ENCODE results near the gene PLEKHF1.

PLEKHF1 gene

GRCh38 chr19:29663861-29664752 is 1.2 kb upstream of the PLEKHF1 start:
- Histone ChIP-seq H3K9ac (ENCODE audit: low read length) (no peak overlapping the region), H3K27me3 (ENCODE audit: insufficient read depth, low read length) (no peaks in the 10 kb centered on the region), H2BK5ac (ENCODE audit: low read depth, low read length, poor library complexity) (peak overlapping the region; percentile 49), H3K4ac (ENCODE audit: low read depth, low read length) (no peak overlapping the region), H3K18ac (ENCODE audit: low read length) (peak overlapping the region; percentile 30), H3K4me2 (ENCODE audit: low read length) (peak overlapping the region; percentile 96), H2BK120ac (ENCODE audit: insufficient read depth, low read length, poor library complexity) (peak overlapping the region; percentile 10), H2BK12ac (ENCODE audit: low read length) (peak overlapping the region; percentile 41), H3K36me3 (ENCODE audit: control insufficient read depth in 1 of 2, insufficient read depth in 2 of 2, low read length in 2 of 2) (no peaks in the 10 kb centered on the region), H3K23ac (ENCODE audit: low read length) (no peak overlapping the region), H3K4me3 (ENCODE audit: low read depth, low read length) (no peak overlapping the region), H3K9me3 (ENCODE audit: insufficient read depth, low read depth, low read length) (no peaks in the 10 kb centered on the region), H4K12ac (ENCODE audit: low read depth, low read length) (no peak overlapping the region), H2AFZ (ENCODE audit: insufficient read depth, low read length, poor library complexity) (no peak overlapping the region), H4K91ac (ENCODE audit: low read depth, low read length) (peak overlapping the region; percentile 70), H3K27ac (ENCODE audit: low read depth, low read length) (peak overlapping the region; percentile 23), H3K4me1 (ENCODE audit: control insufficient read depth in 1 of 2, insufficient read depth in 2 of 2, low read length in 2 of 2) (peaks cover 35 to 37% of the 10 kb centered on the region in 2 experiments), H4K8ac (ENCODE audit: low read depth, low read length) (no peak overlapping the region), H2AK5ac (ENCODE audit: low read length) (peak overlapping the region; percentile 13), H3K79me1 (ENCODE audit: low read length) (peaks cover 19% of the 10 kb centered on the region), H3K14ac (ENCODE audit: low read length) (peak overlapping the region; percentile 61), H3K79me2 (ENCODE audit: control insufficient read depth, insufficient read depth, low read length, poor library complexity) (peaks cover 10% of the 10 kb centered on the region)
- DNase-seq: peak; percentile 89 to 90
- WGBS (ENCODE audit: extremely low coverage, insufficient coverage, insufficient read length): no CpG with 5 or more reads among the region's 19 CpGs

- Histone ChIP-seq H3K4ac (ENCODE audit: low read depth, low read length) (peak overlapping the region; percentile 50), H3K4me2 (ENCODE audit: low read length) (peak overlapping the region; percentile 96), H3K4me3 (ENCODE audit: low read depth, low read length) (peak overlapping the region; percentile 68), H2BK5ac (ENCODE audit: low read depth, low read length, poor library complexity) (no peak overlapping the region), H3K9ac (ENCODE audit: low read length) (no peak overlapping the region), H3K23ac (ENCODE audit: low read length) (no peak overlapping the region), H3K9me3 (ENCODE audit: insufficient read depth, low read depth, low read length) (no peaks in the 10 kb centered on the region), H2AFZ (ENCODE audit: insufficient read depth, low read length, poor library complexity) (peak overlapping the region; percentile 63), H2BK120ac (ENCODE audit: insufficient read depth, low read length, poor library complexity) (no peak overlapping the region), H3K14ac (ENCODE audit: low read length) (no peak overlapping the region), H4K12ac (ENCODE audit: low read depth, low read length) (no peak overlapping the region), H3K79me2 (ENCODE audit: control insufficient read depth, insufficient read depth, low read length, poor library complexity) (peaks cover 10% of the 10 kb centered on the region), H4K8ac (ENCODE audit: low read depth, low read length) (peak overlapping the region; percentile 62), H3K36me3 (ENCODE audit: control insufficient read depth in 1 of 2, insufficient read depth in 2 of 2, low read length in 2 of 2) (no peaks in the 10 kb centered on the region), H3K4me1 (ENCODE audit: control insufficient read depth in 1 of 2, insufficient read depth in 2 of 2, low read length in 2 of 2) (peaks cover 35 to 37% of the 10 kb centered on the region in 2 experiments), H3K27ac (ENCODE audit: low read depth, low read length) (no peak overlapping the region), H3K18ac (ENCODE audit: low read length) (peak overlapping the region; percentile 43), H2AK5ac (ENCODE audit: low read length) (no peak overlapping the region), H2BK12ac (ENCODE audit: low read length) (no peak overlapping the region), H3K27me3 (ENCODE audit: insufficient read depth, low read length) (no peaks in the 10 kb centered on the region), H4K91ac (ENCODE audit: low read depth, low read length) (peak overlapping the region; percentile 19), H3K79me1 (ENCODE audit: low read length) (peaks cover 22% of the 10 kb centered on the region)
- no peak for DNase-seq
- no CpG with 5 or more reads among the region's 22 CpGs for WGBS (ENCODE audit: extremely low coverage, insufficient coverage, insufficient read length)
Observed at GRCh38 chr19:29664753-29665214, 477 bp upstream of the PLEKHF1 start.

- Histone ChIP-seq H3K9me3 (ENCODE audit: insufficient read depth, low read depth, low read length) (no peaks in the 10 kb centered on the region), H3K27me3 (ENCODE audit: insufficient read depth, low read length) (no peaks in the 10 kb centered on the region), H3K79me2 (ENCODE audit: control insufficient read depth, insufficient read depth, low read length, poor library complexity) (peaks cover 10% of the 10 kb centered on the region), H3K9ac (ENCODE audit: low read length) (peak overlapping the region; percentile 65), H4K12ac (ENCODE audit: low read depth, low read length) (no peak overlapping the region), H3K18ac (ENCODE audit: low read length) (peak overlapping the region; percentile 39), H4K91ac (ENCODE audit: low read depth, low read length) (peak overlapping the region; percentile 52), H3K79me1 (ENCODE audit: low read length) (peaks cover 22% of the 10 kb centered on the region), H2BK12ac (ENCODE audit: low read length) (no peak overlapping the region), H3K4ac (ENCODE audit: low read depth, low read length) (peak overlapping the region; percentile 87), H3K27ac (ENCODE audit: low read depth, low read length) (peak overlapping the region; percentile 28), H3K23ac (ENCODE audit: low read length) (no peak overlapping the region), H3K4me3 (ENCODE audit: low read depth, low read length) (peak overlapping the region; percentile 81), H4K8ac (ENCODE audit: low read depth, low read length) (peak overlapping the region; percentile 70), H2BK5ac (ENCODE audit: low read depth, low read length, poor library complexity) (peak overlapping the region; percentile 70), H3K14ac (ENCODE audit: low read length) (peak overlapping the region; percentile 11), H3K36me3 (ENCODE audit: control insufficient read depth in 1 of 2, insufficient read depth in 2 of 2, low read length in 2 of 2) (no peaks in the 10 kb centered on the region), H2AK5ac (ENCODE audit: low read length) (no peak overlapping the region), H3K4me1 (ENCODE audit: control insufficient read depth in 1 of 2, insufficient read depth in 2 of 2, low read length in 2 of 2) (peaks cover 35 to 37% of the 10 kb centered on the region in 2 experiments), H2BK120ac (ENCODE audit: insufficient read depth, low read length, poor library complexity) (peak overlapping the region; percentile 55), H3K4me2 (ENCODE audit: low read length) (peak overlapping the region; percentile 96), H2AFZ (ENCODE audit: insufficient read depth, low read length, poor library complexity) (peak overlapping the region; percentile 88)
- peak; percentile 38 to 47 for DNase-seq
- no CpG with 5 or more reads among the region's 30 CpGs for WGBS (ENCODE audit: extremely low coverage, insufficient coverage, insufficient read length)
Observed at GRCh38 chr19:29665826-29666577, 741 bp downstream of the PLEKHF1 start.

GRCh38 chr19:29666578-29667386 is 1.5 kb downstream of the PLEKHF1 start:
- no CpG with 5 or more reads among the region's 20 CpGs for WGBS (ENCODE audit: extremely low coverage, insufficient coverage, insufficient read length)
- H3K23ac ChIP-seq (ENCODE audit: low read length): no peak overlapping the region
- peak in 1 of 2 donors; percentile 61 for DNase-seq

More at GRCh38 chr19:29666578-29667386, 1.5 kb downstream of the PLEKHF1 start:
- Histone ChIP-seq H3K18ac (ENCODE audit: low read length) (no peak overlapping the region), H3K9me3 (ENCODE audit: insufficient read depth, low read depth, low read length) (no peaks in the 10 kb centered on the region), H3K27ac (ENCODE audit: low read depth, low read length) (peak overlapping the region; percentile 4), H2BK5ac (ENCODE audit: low read depth, low read length, poor library complexity) (no peak overlapping the region), H3K4ac (ENCODE audit: low read depth, low read length) (no peak overlapping the region), H3K9ac (ENCODE audit: low read length) (no peak overlapping the region), H3K79me1 (ENCODE audit: low read length) (peaks cover 24% of the 10 kb centered on the region), H2AFZ (ENCODE audit: insufficient read depth, low read length, poor library complexity) (no peak overlapping the region), H3K4me1 (ENCODE audit: control insufficient read depth in 1 of 2, insufficient read depth in 2 of 2, low read length in 2 of 2) (peaks cover 40 to 43% of the 10 kb centered on the region in 2 experiments), H3K4me3 (ENCODE audit: low read depth, low read length) (peak overlapping the region; percentile 81), H4K8ac (ENCODE audit: low read depth, low read length) (peak overlapping the region; percentile 39), H2BK120ac (ENCODE audit: insufficient read depth, low read length, poor library complexity) (no peak overlapping the region), H3K79me2 (ENCODE audit: control insufficient read depth, insufficient read depth, low read length, poor library complexity) (peaks cover 10% of the 10 kb centered on the region), H4K91ac (ENCODE audit: low read depth, low read length) (no peak overlapping the region), H2AK5ac (ENCODE audit: low read length) (no peak overlapping the region), H2BK12ac (ENCODE audit: low read length) (no peak overlapping the region), H3K36me3 (ENCODE audit: control insufficient read depth in 1 of 2, insufficient read depth in 2 of 2, low read length in 2 of 2) (no peaks in the 10 kb centered on the region), H3K4me2 (ENCODE audit: low read length) (peak overlapping the region; percentile 96), H3K27me3 (ENCODE audit: insufficient read depth, low read length) (no peaks in the 10 kb centered on the region), H4K12ac (ENCODE audit: low read depth, low read length) (no peak overlapping the region), H3K14ac (ENCODE audit: low read length) (peak overlapping the region; percentile 11)

Measured in trophoblast cell (in vitro differentiated cells and primary cell).